Breast epithelium (tissue), 4 donors: ENCODE measurements around the gene LPCAT3. TPM values are rescaled to one million over a fixed set of nuclear protein-coding genes. Genes with fewer than 3 reads are reported as not detected.

Experiments
- DNase-seq, 2 donors: peaks; one replicate each; pipeline ENCODE4 v3.0.0-alpha.2; 2019; ENCODE audit warnings: low spot score in 2 of 2
- H3K27ac ChIP-seq, 2 donors: fragments of 200-600 bp; sonication (generic) in 1 of 2; one replicate each; pipeline ENCODE4 v1.5.1; 2016 to 2019; ENCODE audit warnings: mild to moderate bottlenecking in 1 of 2
- H3K27me3 ChIP-seq, 2 donors: fragments of 200-600 bp; sonication (generic) in 1 of 2; one replicate each; pipeline versions ENCODE4 v1.5.1 to v1.6.0; 2017 to 2019; ENCODE audit warnings: control low read depth in 1 of 2, mild to moderate bottlenecking in 1 of 2
- H3K36me3 ChIP-seq: fragments of 200-600 bp; one replicate; pipeline ENCODE4 v1.5.1; 2019
- H3K4me1 ChIP-seq, 2 donors: fragments of 200-600 bp; sonication (generic); one replicate each; pipeline ENCODE4 v1.5.1; 2016 to 2019; ENCODE audit warnings: control low read depth in 1 of 2
- H3K4me3 ChIP-seq, 3 donors: fragments of 200-600 bp; sonication (generic); 1 replicate in 2 of 3; 2 replicates in 1 of 3; pipeline ENCODE4 v1.5.1; 2016 to 2019; ENCODE audit warnings: mild to moderate bottlenecking in 3 of 3, moderate library complexity in 2 of 3
- H3K9me3 ChIP-seq, 2 donors: fragments of 200-600 bp; sonication (generic) in 1 of 2; one replicate each; pipeline ENCODE4 v1.5.1; 2016 to 2019; ENCODE audit warnings: control low read depth in 1 of 2
- CTCF ChIP-seq, 3 donors: fragments of 450-650 bp; IDR thresholded peaks; one replicate each; pipeline ENCODE4 v1.5.1; 2016 to 2017; ENCODE audit warnings: antibody characterized with exemption in 3 of 3, mild to moderate bottlenecking in 3 of 3, moderate library complexity in 3 of 3
- POLR2A ChIP-seq: fragments of 450-650 bp; IDR thresholded peaks from one replicate; pipeline ENCODE4 v1.6.1; 2016; ENCODE audit warnings: antibody characterized with exemption, mild to moderate bottlenecking, moderate library complexity
- POLR2AphosphoS5 ChIP-seq, 3 donors: sonication (generic); formaldehyde crosslinking; IDR thresholded peaks; one replicate each; pipeline ENCODE4 v1.6.1; 2017; ENCODE audit warnings: antibody characterized with exemption in 3 of 3
- intact Hi-C: fragments of 100-400 bp; cut with DNase I; formaldehyde crosslinking; loops from one replicate; pipeline ENCODE4 v1.15.1; 2023; ENCODE audit warnings: low total_unique reads
- total RNA-seq, 3 donors: library from RNA; depleted of rRNA; stranded (reverse); fragments of >200 nt; gene quantifications; one replicate each; pipeline ENCODE4 v1.1.0, GENCODE V29; 2016

The LPCAT3 gene
- total RNA-seq, 3 donors from 2014 or later = 28.3 to 67.5 (median 63.7) TPM

GRCh38 chr12:6941782-6942181 lies 76.5 kb downstream of the LPCAT3 start:
- TF ChIP-seq CTCF (IDR thresholded peaks at IDR 0.05) (no peak), POLR2AphosphoS5 (IDR thresholded peaks at IDR 0.05) (no peak), POLR2A (no peak)

GRCh38 chr12:6941267-6941666 lies 77.0 kb downstream of the LPCAT3 start:
- no peaks in the 10 kb centered on the region for H3K36me3 ChIP-seq
- no peak overlapping the region for H3K4me3 ChIP-seq
- H3K4me1 ChIP-seq = peaks cover 22 to 25% of the 10 kb centered on the region in 2 donors
- H3K27me3 ChIP-seq = no peaks in the 10 kb centered on the region
- intact Hi-C loops = loop anchor here (10.0 kb wide), 1 partner anchor 174 kb away; no protein-coding TSS in a partner anchor
- peak overlapping the region; percentile 56 to 97 for H3K27ac ChIP-seq
- DNase-seq = no peak
- H3K9me3 ChIP-seq = no peaks in the 10 kb centered on the region
- TF ChIP-seq POLR2AphosphoS5 (IDR thresholded peaks at IDR 0.05) = no peak
- TF ChIP-seq CTCF (IDR thresholded peaks at IDR 0.05) = no peak
- no peak for TF ChIP-seq POLR2A

More at GRCh38 chr12:6941782-6942181, 76.5 kb downstream of the LPCAT3 start:
- H3K9me3 ChIP-seq = no peaks in the 10 kb centered on the region
- peak overlapping the region; percentile 56 to 97 for H3K27ac ChIP-seq
- no peak for DNase-seq
- H3K4me3 ChIP-seq = no peak overlapping the region
- H3K4me1 ChIP-seq = peaks cover 22 to 28% of the 10 kb centered on the region in 2 donors
- H3K27me3 ChIP-seq = no peaks in the 10 kb centered on the region
- H3K36me3 ChIP-seq = no peaks in the 10 kb centered on the region
- intact Hi-C loops = loop anchor here (10.0 kb wide), 1 partner anchor 173 kb away; no protein-coding TSS in a partner anchor

GRCh38 chr12:6939191-6939540 lies 79.1 kb downstream of the LPCAT3 start:
- DNase-seq = no peak
- TF ChIP-seq CTCF (IDR thresholded peaks at IDR 0.05) (no peak), POLR2AphosphoS5 (IDR thresholded peaks at IDR 0.05) (peak in 1 of 3 donors; percentile 15), POLR2A (no peak)
- intact Hi-C loops = no loop called here
- no peaks in the 10 kb centered on the region for H3K27me3 ChIP-seq
- H3K36me3 ChIP-seq = no peaks in the 10 kb centered on the region
- H3K4me1 ChIP-seq = peaks cover 15 to 21% of the 10 kb centered on the region in 2 donors
- no peaks in the 10 kb centered on the region for H3K9me3 ChIP-seq
- no peak overlapping the region for H3K4me3 ChIP-seq
- H3K27ac ChIP-seq = peak overlapping the region; percentile 96 to 99

GRCh38 chr12:6938353-6939190 lies 79.7 kb downstream of the LPCAT3 start:
- Histone ChIP-seq H3K4me3 (peak overlapping the region; percentile 60 to 69 (median 62)), H3K4me1 (peaks cover 15 to 27% of the 10 kb centered on the region in 2 donors), H3K27ac (peak overlapping the region; percentile 96 to 99), H3K36me3 (no peaks in the 10 kb centered on the region), H3K9me3 (no peaks in the 10 kb centered on the region), H3K27me3 (no peaks in the 10 kb centered on the region)
- TF ChIP-seq POLR2AphosphoS5 (IDR thresholded peaks at IDR 0.05) = peak in 1 of 3 donors; percentile 7
- no peak for TF ChIP-seq POLR2A
- no peak for TF ChIP-seq CTCF (IDR thresholded peaks at IDR 0.05)
- DNase-seq = no peak
- intact Hi-C loops = no loop called here
